Calu3 (cell line): ENCODE data around the gene FEN1. TPM values are rescaled to one million over a fixed set of nuclear protein-coding genes. Genes with fewer than 3 reads are reported as not detected.
A peak's percentile ranks its signal among the peaks of the same experiment; 100 is the strongest.

ENCODE experiments used
- BruUV-seq: library from RNA; stranded (reverse); fragments of 400-500 nt; replicated peaks from 2 replicates; lab custom pipeline; 2021; lab: Mats Ljungman, UMichigan
- CTCF ChIA-PET: fragments of 300-600 bp; sonication (Branson Sonifier 250); formaldehyde crosslinking; loops from one replicate; lab custom pipeline; 2022; ENCODE audit warnings: antibody characterized with exemption; lab: Charles Lee
- DNase-seq: peaks from one replicate; pipeline ENCODE4 v3.0.0; 2022
- H3K27ac Mint-ChIP-seq: one replicate; pipeline ENCODE4 v1.8.0; 2022; ENCODE audit warnings: mixed read lengths; ENCODE audit not compliant: unreplicated experiment
- H3K27me3 Mint-ChIP-seq: one replicate; pipeline ENCODE4 v1.8.0; 2022; ENCODE audit warnings: mixed read lengths; ENCODE audit not compliant: unreplicated experiment
- H3K36me3 Mint-ChIP-seq: one replicate; pipeline ENCODE4 v1.8.0; 2022; ENCODE audit warnings: mild to moderate bottlenecking, moderate library complexity, mixed read lengths; ENCODE audit not compliant: insufficient read depth, unreplicated experiment
- H3K4me1 Mint-ChIP-seq: one replicate; pipeline ENCODE4 v1.8.0; 2022; ENCODE audit warnings: mild to moderate bottlenecking, low read depth, mixed read lengths; ENCODE audit not compliant: unreplicated experiment
- H3K4me3 Mint-ChIP-seq: one replicate; pipeline ENCODE4 v1.8.0; 2022; ENCODE audit warnings: mild to moderate bottlenecking, low read depth, moderate library complexity, mixed read lengths; ENCODE audit not compliant: unreplicated experiment
- H3K9me3 Mint-ChIP-seq: one replicate; pipeline ENCODE4 v1.8.0; 2022; ENCODE audit warnings: low read depth, mixed read lengths; ENCODE audit not compliant: unreplicated experiment
- intact Hi-C: fragments of 100-400 bp; cut with micrococcal nuclease; formaldehyde crosslinking; loops from one replicate; pipeline ENCODE4 v1.10.0; 2022; ENCODE audit not compliant: unreplicated experiment
- total RNA-seq: library from RNA; stranded (reverse); gene quantifications from 2 replicates; pipeline ENCODE4 v1.2.3, GENCODE V29; 2022
- TF ChIP-seq, protein P1 (sequence below): fragments of 200-600 bp; IDR thresholded peaks from one replicate; pipeline ENCODE4 v1.8.0; 2022; ENCODE audit warnings: antibody characterized with exemption; ENCODE audit not compliant: unreplicated experiment

Gene FEN1
- total RNA-seq, 1 experiment from 2014 or later, result 72.4 TPM

DNA sequence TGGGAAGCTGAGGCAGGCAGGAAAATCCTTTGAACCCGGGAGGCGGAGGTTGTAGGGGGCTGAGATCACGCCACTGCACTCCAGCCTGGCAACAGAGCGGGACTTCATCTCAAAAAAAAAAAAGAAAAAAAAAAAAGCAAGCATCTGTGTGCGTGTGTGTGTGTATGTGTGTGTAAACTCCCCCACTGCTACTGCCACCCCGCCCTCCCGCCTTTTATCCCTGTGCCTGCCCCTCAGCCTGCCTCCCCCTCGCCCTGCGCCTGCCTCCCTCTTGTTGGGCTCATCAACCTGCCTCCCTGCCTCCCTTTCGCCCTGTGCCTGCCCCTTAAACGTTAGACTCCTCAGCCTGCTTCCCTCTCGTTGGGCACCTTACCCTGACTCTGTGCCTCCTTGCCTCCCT, 18.3 kb upstream of the FEN1 start:
- Mint-ChIP-seq H3K27me3 (no peaks in the 10 kb centered on the region), H3K36me3 (peaks cover 39% of the 10 kb centered on the region), H3K9me3 (no peaks in the 10 kb centered on the region), H3K27ac (no peak overlapping the region), H3K4me1 (no peaks in the 10 kb centered on the region), H3K4me3 (no peak overlapping the region)
- no peak for DNase-seq
- no TSS peak for BruUV-seq
- CTCF ChIA-PET, result interaction anchor here (1.8 kb wide), 1 partner anchor 27 kb away, joined by 6 read pairs; no protein-coding TSS in a partner anchor
- intact Hi-C loops, result no loop called here
- TF ChIP-seq, protein P1, sequence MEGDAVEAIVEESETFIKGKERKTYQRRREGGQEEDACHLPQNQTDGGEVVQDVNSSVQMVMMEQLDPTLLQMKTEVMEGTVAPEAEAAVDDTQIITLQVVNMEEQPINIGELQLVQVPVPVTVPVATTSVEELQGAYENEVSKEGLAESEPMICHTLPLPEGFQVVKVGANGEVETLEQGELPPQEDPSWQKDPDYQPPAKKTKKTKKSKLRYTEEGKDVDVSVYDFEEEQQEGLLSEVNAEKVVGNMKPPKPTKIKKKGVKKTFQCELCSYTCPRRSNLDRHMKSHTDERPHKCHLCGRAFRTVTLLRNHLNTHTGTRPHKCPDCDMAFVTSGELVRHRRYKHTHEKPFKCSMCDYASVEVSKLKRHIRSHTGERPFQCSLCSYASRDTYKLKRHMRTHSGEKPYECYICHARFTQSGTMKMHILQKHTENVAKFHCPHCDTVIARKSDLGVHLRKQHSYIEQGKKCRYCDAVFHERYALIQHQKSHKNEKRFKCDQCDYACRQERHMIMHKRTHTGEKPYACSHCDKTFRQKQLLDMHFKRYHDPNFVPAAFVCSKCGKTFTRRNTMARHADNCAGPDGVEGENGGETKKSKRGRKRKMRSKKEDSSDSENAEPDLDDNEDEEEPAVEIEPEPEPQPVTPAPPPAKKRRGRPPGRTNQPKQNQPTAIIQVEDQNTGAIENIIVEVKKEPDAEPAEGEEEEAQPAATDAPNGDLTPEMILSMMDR, result no peak

GRCh38 chr11:61775106-61775505, 17.6 kb upstream of the FEN1 start:
- no TSS peak for BruUV-seq
- TF ChIP-seq, protein P1, result no peak
- no peak overlapping the region for H3K27ac Mint-ChIP-seq
- intact Hi-C loops, result no loop called here
- no peak for DNase-seq
- no peaks in the 10 kb centered on the region for H3K9me3 Mint-ChIP-seq
- no peak overlapping the region for H3K4me3 Mint-ChIP-seq
- H3K36me3 Mint-ChIP-seq, result peaks cover 46% of the 10 kb centered on the region
- no peaks in the 10 kb centered on the region for H3K4me1 Mint-ChIP-seq
- CTCF ChIA-PET, result interaction anchor here (0.7 to 1.8 kb wide), 3 partner anchors 24 to 86 kb away, joined by 3 to 8 read pairs (median 6); no protein-coding TSS in a partner anchor
- no peaks in the 10 kb centered on the region for H3K27me3 Mint-ChIP-seq

GRCh38 chr11:61775606-61776554, 16.8 kb upstream of the FEN1 start:
- DNase-seq, result no peak
- H3K27me3 Mint-ChIP-seq, result no peaks in the 10 kb centered on the region
- no peaks in the 10 kb centered on the region for H3K4me1 Mint-ChIP-seq
- no peak overlapping the region for H3K4me3 Mint-ChIP-seq
- H3K36me3 Mint-ChIP-seq, result peaks cover 48% of the 10 kb centered on the region
- BruUV-seq, result no TSS peak
- H3K9me3 Mint-ChIP-seq, result no peaks in the 10 kb centered on the region
- intact Hi-C loops, result loop anchor here (2.0 kb wide), 1 partner anchor 29 kb away; no protein-coding TSS in a partner anchor
- CTCF ChIA-PET, result interaction anchor here (0.7 to 1.8 kb wide), 4 partner anchors 11 to 87 kb away, joined by 3 to 8 read pairs (median 4); no protein-coding TSS in a partner anchor
- TF ChIP-seq, protein P1, result no peak
- H3K27ac Mint-ChIP-seq, result no peak overlapping the region

GRCh38 chr11:61776561-61777075, 16.1 kb upstream of the FEN1 start:
- CTCF ChIA-PET, result interaction anchor here (1.4 kb wide), 1 partner anchor 30 kb away, joined by 4 read pairs; no protein-coding TSS in a partner anchor
- peak; percentile 84 for DNase-seq
- peaks cover 50% of the 10 kb centered on the region for H3K36me3 Mint-ChIP-seq

More at GRCh38 chr11:61776561-61777075, 16.1 kb upstream of the FEN1 start:
- Mint-ChIP-seq H3K9me3 (no peaks in the 10 kb centered on the region), H3K4me3 (no peak overlapping the region), H3K27ac (no peak overlapping the region), H3K27me3 (no peaks in the 10 kb centered on the region), H3K4me1 (no peaks in the 10 kb centered on the region)
- TF ChIP-seq, protein P1, result peak; percentile 76
- no TSS peak for BruUV-seq
- intact Hi-C loops, result loop anchor here (2.0 kb wide), 1 partner anchor 30 kb away; no protein-coding TSS in a partner anchor
